Measurements from ENCODE around the gene GPATCH2. TPM values are rescaled to one million over a fixed set of nuclear protein-coding genes. Genes with fewer than 3 reads are reported as not detected.

The GPATCH2 gene
- total and polyA plus RNA-seq, 2 donors = 6.5 to 16.9 TPM

GRCh38 chr1:217642455-217642854 lies 11.6 kb upstream of the GPATCH2 start:
- no peak for DNase-seq (ENCODE audit: low read depth in 6 of 9, low spot score in 9 of 9)
- H3K4me1 ChIP-seq (ENCODE audit: control insufficient read depth in 2 of 2, insufficient read depth in 2 of 2, low read length in 2 of 2) = no peaks in the 10 kb centered on the region
- 69% methylated on average over 6 of the region's 6 CpGs for WGBS
- no peaks in the 10 kb centered on the region for H3K9me3 ChIP-seq (ENCODE audit: control insufficient read depth in 2 of 2, insufficient read depth in 1 of 2, low read length in 1 of 2)
- H3K36me3 ChIP-seq (ENCODE audit: control insufficient read depth in 2 of 2, insufficient read depth in 2 of 2, low read length in 1 of 2) = no peaks in the 10 kb centered on the region
- no peak overlapping the region for H3K4me3 ChIP-seq (ENCODE audit: low read length in 2 of 2)
- H3K27me3 ChIP-seq (ENCODE audit: control insufficient read depth in 2 of 2, insufficient read depth in 1 of 2, low read length in 1 of 2) = no peaks in the 10 kb centered on the region
- no peak overlapping the region for H3K27ac ChIP-seq (ENCODE audit: low read depth in 1 of 2, low read length in 1 of 2)

- Histone ChIP-seq H3K27ac (ENCODE audit: low read depth in 1 of 2, low read length in 1 of 2) (no peak overlapping the region), H3K36me3 (ENCODE audit: control insufficient read depth in 2 of 2, insufficient read depth in 2 of 2, low read length in 1 of 2) (no peaks in the 10 kb centered on the region), H3K4me3 (ENCODE audit: low read length in 2 of 2) (no peak overlapping the region), H3K27me3 (ENCODE audit: control insufficient read depth in 2 of 2, insufficient read depth in 1 of 2, low read length in 1 of 2) (no peaks in the 10 kb centered on the region), H3K9me3 (ENCODE audit: control insufficient read depth in 2 of 2, insufficient read depth in 1 of 2, low read length in 1 of 2) (no peaks in the 10 kb centered on the region), H3K4me1 (ENCODE audit: control insufficient read depth in 2 of 2, insufficient read depth in 2 of 2, low read length in 2 of 2) (peaks cover 0 to 6% of the 10 kb centered on the region in 2 donors)
- 14% methylated on average over 3 of the region's 3 CpGs for WGBS
- no peak for DNase-seq (ENCODE audit: low read depth in 6 of 9, low spot score in 9 of 9)
Observed at GRCh38 chr1:217627431-217627830, 3.5 kb downstream of the GPATCH2 start.

- Histone ChIP-seq H3K9me3 (ENCODE audit: control insufficient read depth in 2 of 2, insufficient read depth in 1 of 2, low read length in 1 of 2) (no peaks in the 10 kb centered on the region), H3K27me3 (ENCODE audit: control insufficient read depth in 2 of 2, insufficient read depth in 1 of 2, low read length in 1 of 2) (no peaks in the 10 kb centered on the region), H3K4me3 (ENCODE audit: low read length in 2 of 2) (no peak overlapping the region), H3K27ac (ENCODE audit: low read depth in 1 of 2, low read length in 1 of 2) (no peak overlapping the region), H3K36me3 (ENCODE audit: control insufficient read depth in 2 of 2, insufficient read depth in 2 of 2, low read length in 1 of 2) (no peaks in the 10 kb centered on the region), H3K4me1 (ENCODE audit: control insufficient read depth in 2 of 2, insufficient read depth in 2 of 2, low read length in 2 of 2) (peaks cover 0 to 6% of the 10 kb centered on the region in 2 donors)
- 95% methylated on average over 2 of the region's 2 CpGs for WGBS
- DNase-seq (ENCODE audit: low read depth in 6 of 9, low spot score in 9 of 9) = no peak
Observed at GRCh38 chr1:217626321-217626720, 4.6 kb downstream of the GPATCH2 start.

- Histone ChIP-seq H3K27me3 (ENCODE audit: control insufficient read depth in 2 of 2, insufficient read depth in 1 of 2, low read length in 1 of 2) (no peaks in the 10 kb centered on the region), H3K4me3 (ENCODE audit: low read length in 2 of 2) (no peak overlapping the region), H3K27ac (ENCODE audit: low read depth in 1 of 2, low read length in 1 of 2) (no peak overlapping the region), H3K9me3 (ENCODE audit: control insufficient read depth in 2 of 2, insufficient read depth in 1 of 2, low read length in 1 of 2) (no peaks in the 10 kb centered on the region), H3K36me3 (ENCODE audit: control insufficient read depth in 2 of 2, insufficient read depth in 2 of 2, low read length in 1 of 2) (peaks cover 5 to 14% of the 10 kb centered on the region in 2 donors), H3K4me1 (ENCODE audit: control insufficient read depth in 2 of 2, insufficient read depth in 2 of 2, low read length in 2 of 2) (no peaks in the 10 kb centered on the region)
- WGBS = 96% methylated on average over 3 of the region's 3 CpGs
- DNase-seq (ENCODE audit: low read depth in 6 of 9, low spot score in 9 of 9) = no peak
Observed at GRCh38 chr1:217622042-217622441, 8.8 kb downstream of the GPATCH2 start.

- no peak for DNase-seq (ENCODE audit: low read depth in 6 of 9, low spot score in 9 of 9)
Observed at GRCh38 chr1:217620814-217621213, 10.1 kb downstream of the GPATCH2 start.

GRCh38 chr1:217617126-217617525 lies 13.8 kb downstream of the GPATCH2 start:
- 97% methylated on average over 1 of the region's 1 CpG for WGBS
- Histone ChIP-seq H3K4me1 (ENCODE audit: control insufficient read depth in 2 of 2, insufficient read depth in 2 of 2, low read length in 2 of 2) (no peaks in the 10 kb centered on the region), H3K9me3 (ENCODE audit: control insufficient read depth in 2 of 2, insufficient read depth in 1 of 2, low read length in 1 of 2) (no peaks in the 10 kb centered on the region), H3K4me3 (ENCODE audit: low read length in 2 of 2) (no peak overlapping the region), H3K27ac (ENCODE audit: low read depth in 1 of 2, low read length in 1 of 2) (no peak overlapping the region), H3K36me3 (ENCODE audit: control insufficient read depth in 2 of 2, insufficient read depth in 2 of 2, low read length in 1 of 2) (peaks cover 5 to 14% of the 10 kb centered on the region in 2 donors), H3K27me3 (ENCODE audit: control insufficient read depth in 2 of 2, insufficient read depth in 1 of 2, low read length in 1 of 2) (no peaks in the 10 kb centered on the region)
- no peak for DNase-seq (ENCODE audit: low read depth in 6 of 9, low spot score in 9 of 9)

More at GRCh38 chr1:217620814-217621213, 10.1 kb downstream of the GPATCH2 start:
- Histone ChIP-seq H3K4me1 (ENCODE audit: control insufficient read depth in 2 of 2, insufficient read depth in 2 of 2, low read length in 2 of 2) (no peaks in the 10 kb centered on the region), H3K27me3 (ENCODE audit: control insufficient read depth in 2 of 2, insufficient read depth in 1 of 2, low read length in 1 of 2) (no peaks in the 10 kb centered on the region), H3K4me3 (ENCODE audit: low read length in 2 of 2) (no peak overlapping the region), H3K36me3 (ENCODE audit: control insufficient read depth in 2 of 2, insufficient read depth in 2 of 2, low read length in 1 of 2) (peaks cover 5 to 14% of the 10 kb centered on the region in 2 donors), H3K27ac (ENCODE audit: low read depth in 1 of 2, low read length in 1 of 2) (no peak overlapping the region), H3K9me3 (ENCODE audit: control insufficient read depth in 2 of 2, insufficient read depth in 1 of 2, low read length in 1 of 2) (no peaks in the 10 kb centered on the region)
- 95% methylated on average over 4 of the region's 4 CpGs for WGBS

- no peaks in the 10 kb centered on the region for H3K27me3 ChIP-seq (ENCODE audit: control insufficient read depth in 2 of 2, insufficient read depth in 1 of 2, low read length in 1 of 2)
- peaks cover 3 to 11% of the 10 kb centered on the region in 2 donors for H3K36me3 ChIP-seq (ENCODE audit: control insufficient read depth in 2 of 2, insufficient read depth in 2 of 2, low read length in 1 of 2)
- 84% methylated on average over 3 of the region's 3 CpGs for WGBS
- H3K4me3 ChIP-seq (ENCODE audit: low read length in 2 of 2) = no peak overlapping the region
- no peak overlapping the region for H3K27ac ChIP-seq (ENCODE audit: low read depth in 1 of 2, low read length in 1 of 2)
- H3K4me1 ChIP-seq (ENCODE audit: control insufficient read depth in 2 of 2, insufficient read depth in 2 of 2, low read length in 2 of 2) = no peaks in the 10 kb centered on the region
- no peaks in the 10 kb centered on the region for H3K9me3 ChIP-seq (ENCODE audit: control insufficient read depth in 2 of 2, insufficient read depth in 1 of 2, low read length in 1 of 2)
- no peak for DNase-seq (ENCODE audit: low read depth in 6 of 9, low spot score in 9 of 9)
Observed at GRCh38 chr1:217614200-217614712, 16.6 kb downstream of the GPATCH2 start.

GRCh38 chr1:217605390-217605789 lies 25.5 kb downstream of the GPATCH2 start:
- no peak for DNase-seq (ENCODE audit: low read depth in 6 of 9, low spot score in 9 of 9)
- Histone ChIP-seq H3K4me1 (ENCODE audit: control insufficient read depth in 2 of 2, insufficient read depth in 2 of 2, low read length in 2 of 2) (no peaks in the 10 kb centered on the region), H3K9me3 (ENCODE audit: control insufficient read depth in 2 of 2, insufficient read depth in 1 of 2, low read length in 1 of 2) (no peaks in the 10 kb centered on the region), H3K4me3 (ENCODE audit: low read length in 2 of 2) (no peak overlapping the region), H3K27me3 (ENCODE audit: control insufficient read depth in 2 of 2, insufficient read depth in 1 of 2, low read length in 1 of 2) (no peaks in the 10 kb centered on the region), H3K27ac (ENCODE audit: low read depth in 1 of 2, low read length in 1 of 2) (no peak overlapping the region), H3K36me3 (ENCODE audit: control insufficient read depth in 2 of 2, insufficient read depth in 2 of 2, low read length in 1 of 2) (peaks cover 2 to 6% of the 10 kb centered on the region in 2 donors)
- WGBS = 95% methylated on average over 1 of the region's 1 CpG

GRCh38 chr1:217602380-217602779 lies 28.5 kb downstream of the GPATCH2 start:
- H3K27ac ChIP-seq (ENCODE audit: low read depth in 1 of 2, low read length in 1 of 2) = no peak overlapping the region
- peaks cover 0 to 4% of the 10 kb centered on the region in 2 donors for H3K36me3 ChIP-seq (ENCODE audit: control insufficient read depth in 2 of 2, insufficient read depth in 2 of 2, low read length in 1 of 2)
- no peak overlapping the region for H3K4me3 ChIP-seq (ENCODE audit: low read length in 2 of 2)
- no peaks in the 10 kb centered on the region for H3K27me3 ChIP-seq (ENCODE audit: control insufficient read depth in 2 of 2, insufficient read depth in 1 of 2, low read length in 1 of 2)
- no peaks in the 10 kb centered on the region for H3K4me1 ChIP-seq (ENCODE audit: control insufficient read depth in 2 of 2, insufficient read depth in 2 of 2, low read length in 2 of 2)
- no peak for DNase-seq (ENCODE audit: low read depth in 6 of 9, low spot score in 9 of 9)
- H3K9me3 ChIP-seq (ENCODE audit: control insufficient read depth in 2 of 2, insufficient read depth in 1 of 2, low read length in 1 of 2) = no peaks in the 10 kb centered on the region

- H3K4me3 ChIP-seq (ENCODE audit: low read length in 2 of 2) = no peak overlapping the region
- no peak overlapping the region for H3K27ac ChIP-seq (ENCODE audit: low read depth in 1 of 2, low read length in 1 of 2)
- WGBS = 94% methylated on average over 2 of the region's 2 CpGs
- no peaks in the 10 kb centered on the region for H3K27me3 ChIP-seq (ENCODE audit: control insufficient read depth in 2 of 2, insufficient read depth in 1 of 2, low read length in 1 of 2)
- H3K36me3 ChIP-seq (ENCODE audit: control insufficient read depth in 2 of 2, insufficient read depth in 2 of 2, low read length in 1 of 2) = peaks cover 0 to 4% of the 10 kb centered on the region in 2 donors
- DNase-seq (ENCODE audit: low read depth in 6 of 9, low spot score in 9 of 9) = no peak
- no peaks in the 10 kb centered on the region for H3K9me3 ChIP-seq (ENCODE audit: control insufficient read depth in 2 of 2, insufficient read depth in 1 of 2, low read length in 1 of 2)
- no peaks in the 10 kb centered on the region for H3K4me1 ChIP-seq (ENCODE audit: control insufficient read depth in 2 of 2, insufficient read depth in 2 of 2, low read length in 2 of 2)
Observed at GRCh38 chr1:217599154-217599553, 31.7 kb downstream of the GPATCH2 start.

Data from thymus (tissue), 11 donors.